ENCODE measurements around the gene PLA2G7. TPM values are rescaled to one million over a fixed set of nuclear protein-coding genes. Genes with fewer than 3 reads are reported as not detected.

The PLA2G7 gene
- total RNA-seq, 2 experiments from 2014 or later = not detected

- Mint-ChIP-seq H3K4me3 (no peak overlapping the region), H3K36me3 (ENCODE audit: low read depth) (no peaks in the 10 kb centered on the region), H3K4me1 (ENCODE audit: low read depth) (no peaks in the 10 kb centered on the region), H3K27ac (no peak overlapping the region), H3K9me3 (no peaks in the 10 kb centered on the region), H3K27me3 (peaks cover 21% of the 10 kb centered on the region)
- ATAC-seq (no peak), DNase-seq (no peak)
- intact Hi-C loops (cut with micrococcal nuclease) = no loop called here
- TF ChIP-seq, protein P1, sequence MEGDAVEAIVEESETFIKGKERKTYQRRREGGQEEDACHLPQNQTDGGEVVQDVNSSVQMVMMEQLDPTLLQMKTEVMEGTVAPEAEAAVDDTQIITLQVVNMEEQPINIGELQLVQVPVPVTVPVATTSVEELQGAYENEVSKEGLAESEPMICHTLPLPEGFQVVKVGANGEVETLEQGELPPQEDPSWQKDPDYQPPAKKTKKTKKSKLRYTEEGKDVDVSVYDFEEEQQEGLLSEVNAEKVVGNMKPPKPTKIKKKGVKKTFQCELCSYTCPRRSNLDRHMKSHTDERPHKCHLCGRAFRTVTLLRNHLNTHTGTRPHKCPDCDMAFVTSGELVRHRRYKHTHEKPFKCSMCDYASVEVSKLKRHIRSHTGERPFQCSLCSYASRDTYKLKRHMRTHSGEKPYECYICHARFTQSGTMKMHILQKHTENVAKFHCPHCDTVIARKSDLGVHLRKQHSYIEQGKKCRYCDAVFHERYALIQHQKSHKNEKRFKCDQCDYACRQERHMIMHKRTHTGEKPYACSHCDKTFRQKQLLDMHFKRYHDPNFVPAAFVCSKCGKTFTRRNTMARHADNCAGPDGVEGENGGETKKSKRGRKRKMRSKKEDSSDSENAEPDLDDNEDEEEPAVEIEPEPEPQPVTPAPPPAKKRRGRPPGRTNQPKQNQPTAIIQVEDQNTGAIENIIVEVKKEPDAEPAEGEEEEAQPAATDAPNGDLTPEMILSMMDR (IDR thresholded peaks at IDR 0.05) = no peak
- ChIA-PET POLR2A (no interaction called here), CTCF (no interaction called here)
Measured at GRCh38 chr6:46711491-46711890, 23.7 kb downstream of the PLA2G7 start.

GRCh38 chr6:46706464-46706863 is 28.7 kb downstream of the PLA2G7 start:
- ChIA-PET CTCF (no interaction called here), POLR2A (no interaction called here)
- ATAC-seq (peak; percentile 39), DNase-seq (peak; percentile 12)
- Mint-ChIP-seq H3K36me3 (ENCODE audit: low read depth) (no peaks in the 10 kb centered on the region), H3K27ac (no peak overlapping the region), H3K27me3 (peaks cover 36% of the 10 kb centered on the region), H3K4me3 (no peak overlapping the region), H3K9me3 (no peaks in the 10 kb centered on the region), H3K4me1 (ENCODE audit: low read depth) (no peaks in the 10 kb centered on the region)
- TF ChIP-seq, protein P1 (IDR thresholded peaks at IDR 0.05) = no peak
- intact Hi-C loops (cut with micrococcal nuclease) = no loop called here

- ChIA-PET POLR2A (no interaction called here), CTCF (interaction anchor here (0.9 kb wide), 1 partner anchor 287 kb away, joined by 3 read pairs; no protein-coding TSS in a partner anchor)
- peak; percentile 37 for ATAC-seq
- TF ChIP-seq, protein P1 (IDR thresholded peaks at IDR 0.05) = no peak
- H3K27me3 Mint-ChIP-seq = peaks cover 33% of the 10 kb centered on the region
- H3K9me3 Mint-ChIP-seq = no peaks in the 10 kb centered on the region
- no peak overlapping the region for H3K27ac Mint-ChIP-seq
- no peak overlapping the region for H3K4me3 Mint-ChIP-seq
- no peak for DNase-seq
- intact Hi-C loops (cut with micrococcal nuclease) = no loop called here
- no peaks in the 10 kb centered on the region for H3K4me1 Mint-ChIP-seq (ENCODE audit: low read depth)
- no peaks in the 10 kb centered on the region for H3K36me3 Mint-ChIP-seq (ENCODE audit: low read depth)
Measured at GRCh38 chr6:46704562-46704961, 30.6 kb downstream of the PLA2G7 start.

DNA sequence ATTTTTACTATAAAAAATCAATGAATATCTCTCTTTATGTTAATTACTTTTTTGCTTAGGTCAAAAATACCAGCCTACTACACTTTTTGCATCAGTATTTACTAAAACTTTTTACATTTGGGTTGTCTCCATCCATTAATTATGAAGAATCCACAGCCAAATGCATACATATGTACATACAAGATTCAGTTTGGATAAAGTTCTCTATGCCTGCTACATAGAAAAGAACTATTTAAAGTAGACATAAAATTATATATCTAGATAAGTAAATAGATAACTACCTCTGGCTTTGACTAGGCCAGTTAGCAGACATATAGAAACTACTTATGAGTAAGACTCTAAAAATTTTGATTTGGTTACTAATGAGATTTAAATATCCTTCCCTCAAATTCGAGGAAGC is 35.2 kb downstream of the PLA2G7 start:
- Mint-ChIP-seq H3K27ac (no peak overlapping the region), H3K36me3 (ENCODE audit: low read depth) (no peaks in the 10 kb centered on the region), H3K4me3 (no peak overlapping the region), H3K4me1 (ENCODE audit: low read depth) (no peaks in the 10 kb centered on the region), H3K27me3 (peaks cover 28% of the 10 kb centered on the region), H3K9me3 (no peaks in the 10 kb centered on the region)
- intact Hi-C loops (cut with micrococcal nuclease) = no loop called here
- POLR2A ChIA-PET = no interaction called here
- TF ChIP-seq, protein P1 (IDR thresholded peaks at IDR 0.05) = no peak
- ATAC-seq = no peak
- no peak for DNase-seq
- CTCF ChIA-PET = no interaction called here

DNA sequence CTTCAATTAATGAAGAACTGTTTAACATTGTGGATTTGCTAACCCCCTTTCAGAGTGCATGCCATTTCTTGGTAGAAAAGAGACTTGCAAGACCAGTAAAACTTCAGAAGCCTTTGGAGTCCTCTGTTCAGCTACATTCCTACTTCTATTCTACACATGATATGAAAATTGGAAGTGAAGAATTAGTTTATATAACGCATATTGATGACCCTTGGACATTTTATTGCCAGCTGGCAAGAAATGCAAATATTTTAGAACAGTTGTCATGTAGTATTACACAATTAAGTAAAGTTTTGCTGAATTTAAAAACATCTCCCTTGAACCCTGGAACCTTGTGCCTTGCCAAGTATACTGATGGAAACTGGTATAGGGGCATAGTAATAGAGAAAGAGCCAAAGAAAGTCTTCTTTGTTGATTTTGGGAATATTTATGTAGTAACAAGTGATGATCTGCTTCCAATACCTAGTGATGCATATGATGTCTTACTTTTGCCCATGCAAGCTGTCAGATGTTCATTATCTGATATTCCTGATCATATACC is 44.2 kb downstream of the PLA2G7 start:
- no peaks in the 10 kb centered on the region for H3K9me3 Mint-ChIP-seq
- H3K4me3 Mint-ChIP-seq = no peak overlapping the region
- TF ChIP-seq, protein P1 (IDR thresholded peaks at IDR 0.05) = no peak
- no peaks in the 10 kb centered on the region for H3K36me3 Mint-ChIP-seq (ENCODE audit: low read depth)
- H3K27ac Mint-ChIP-seq = no peak overlapping the region
- H3K4me1 Mint-ChIP-seq (ENCODE audit: low read depth) = no peaks in the 10 kb centered on the region
- ChIA-PET CTCF (no interaction called here), POLR2A (no interaction called here)
- ATAC-seq (no peak), DNase-seq (no peak)
- peaks cover 3% of the 10 kb centered on the region for H3K27me3 Mint-ChIP-seq
- intact Hi-C loops (cut with micrococcal nuclease) = no loop called here

Data from activated CD8-positive, alpha-beta T cell treated with anti-CD3 and anti-CD28 coated beads for 36 hours (primary cell).